Prostate gland (tissue), 2 donors: ENCODE results near the gene ROCK1. TPM values are rescaled to one million over a fixed set of nuclear protein-coding genes. Genes with fewer than 3 reads are reported as not detected.
A peak's percentile ranks its signal among the peaks of the same experiment; 100 is the strongest.

Experiments used
- DNase-seq: peaks from one replicate; pipeline ENCODE4 v3.0.0-alpha.2; 2019; ENCODE audit warnings: low spot score
- H3K27ac ChIP-seq, 2 donors: fragments of 200-600 bp; sonication (generic); 2 replicates each; pipeline ENCODE4 v1.5.1; 2017 to 2019
- H3K27me3 ChIP-seq: fragments of 200-600 bp; sonication (generic); replicated peaks from 2 replicates; pipeline ENCODE4 v1.5.1; 2019; ENCODE audit not compliant: insufficient read depth
- H3K36me3 ChIP-seq, 2 donors: fragments of 200-600 bp; sonication (generic); 1 replicate in 1 of 2; 2 replicates in 1 of 2; pipeline versions ENCODE4 v1.5.1 to v1.8.1; 2017 to 2019
- H3K4me1 ChIP-seq: fragments of 200-600 bp; sonication (generic); replicated peaks from 2 replicates; pipeline ENCODE4 v1.5.1; 2019
- H3K4me3 ChIP-seq, 2 donors: fragments of 200-600 bp; sonication (generic); 2 replicates each; pipeline ENCODE4 v1.5.1; 2017 to 2019
- H3K9me3 ChIP-seq: fragments of 200-600 bp; sonication (generic); 2 replicates; pipeline ENCODE4 v1.5.1; 2017
- CTCF ChIP-seq, 4 experiments: fragments of 200-600 bp in 2 of 4; fragments of 450-650 bp in 2 of 4; sonication (generic) in 2 of 4; IDR thresholded peaks; 1 replicate in 3 of 4; 2 replicates in 1 of 4; pipeline ENCODE4 v1.5.1; 2016 to 2019; ENCODE audit warnings: antibody characterized with exemption in 4 of 4, mild to moderate bottlenecking in 2 of 4, moderate library complexity in 2 of 4
- POLR2A ChIP-seq: fragments of 450-650 bp; IDR thresholded peaks from one replicate; pipeline ENCODE4 v1.6.1; 2016; ENCODE audit warnings: antibody characterized with exemption, mild to moderate bottlenecking
- POLR2AphosphoS5 ChIP-seq: sonication (generic); formaldehyde crosslinking; IDR thresholded peaks from one replicate; pipeline ENCODE4 v1.6.1; 2017; ENCODE audit warnings: antibody characterized with exemption
- WGBS: methylation state at CpG from one replicate; pipeline ENCODE4 v1.1.5; 2018; 5-methylcytosine and 5-hydroxymethylcytosine counted together
- intact Hi-C: fragments of 100-400 bp; cut with DNase I; formaldehyde crosslinking; loops from one replicate; pipeline ENCODE4 v1.14.2; 2022
- total RNA-seq, 2 donors: library from RNA; depleted of rRNA; stranded (reverse); fragments of >200 nt; gene quantifications; one replicate each; pipeline ENCODE4 v1.1.0, GENCODE V29; 2016

ROCK1 gene
- total RNA-seq, 2 donors from 2014 or later: 32.2 to 35.2 TPM

GRCh38 chr18:20988726-20989125 lies 122.9 kb downstream of the ROCK1 start:
- no peak overlapping the region for H3K27ac ChIP-seq
- H3K4me3 ChIP-seq: no peak overlapping the region
- no peaks in the 10 kb centered on the region for H3K9me3 ChIP-seq
- WGBS: 74% methylated on average over 3 of the region's 3 CpGs
- H3K27me3 ChIP-seq: no peaks in the 10 kb centered on the region
- no peak for DNase-seq
- intact Hi-C loops: no loop called here
- no peak for TF ChIP-seq CTCF (IDR thresholded peaks at IDR 0.05)
- no peak for TF ChIP-seq POLR2AphosphoS5
- TF ChIP-seq POLR2A: no peak
- no peaks in the 10 kb centered on the region for H3K4me1 ChIP-seq
- no peaks in the 10 kb centered on the region for H3K36me3 ChIP-seq

- WGBS: 94% methylated on average over 2 of the region's 2 CpGs
- no peaks in the 10 kb centered on the region for H3K4me1 ChIP-seq
- H3K27ac ChIP-seq: no peak overlapping the region
Measured at GRCh38 chr18:20975077-20975476, 136.5 kb downstream of the ROCK1 start.

GRCh38 chr18:20971886-20972267 lies 139.7 kb downstream of the ROCK1 start:
- no peak overlapping the region for H3K4me3 ChIP-seq
- TF ChIP-seq CTCF (IDR thresholded peaks at IDR 0.05) (peak in 2 of 4 experiments; percentile 25 to 27), POLR2A (no peak)
- H3K36me3 ChIP-seq: no peaks in the 10 kb centered on the region
- no peak for DNase-seq
- H3K27me3 ChIP-seq: no peaks in the 10 kb centered on the region
- H3K4me1 ChIP-seq: no peaks in the 10 kb centered on the region
- intact Hi-C loops: loop anchor here (10.0 kb wide), 1 partner anchor 143 kb away; the partner anchor contains the start of gene ROCK1
- H3K9me3 ChIP-seq: no peaks in the 10 kb centered on the region
- H3K27ac ChIP-seq: no peak overlapping the region

More at GRCh38 chr18:20975077-20975476, 136.5 kb downstream of the ROCK1 start:
- DNase-seq: no peak
- H3K27me3 ChIP-seq: no peaks in the 10 kb centered on the region
- H3K36me3 ChIP-seq: no peaks in the 10 kb centered on the region
- no peak for TF ChIP-seq POLR2A
- no peak for TF ChIP-seq POLR2AphosphoS5
- no peak for TF ChIP-seq CTCF (IDR thresholded peaks at IDR 0.05)
- no peaks in the 10 kb centered on the region for H3K9me3 ChIP-seq
- H3K4me3 ChIP-seq: no peak overlapping the region
- intact Hi-C loops: loop anchor here (10.0 kb wide), 1 partner anchor 140 kb away; the partner anchor contains the start of gene ROCK1

GRCh38 chr18:20966795-20967194 lies 144.8 kb downstream of the ROCK1 start:
- WGBS: 96% methylated on average over 2 of the region's 2 CpGs
- intact Hi-C loops: no loop called here
- no peak for DNase-seq
- Histone ChIP-seq H3K27me3 (no peaks in the 10 kb centered on the region), H3K27ac (no peak overlapping the region), H3K4me1 (no peaks in the 10 kb centered on the region), H3K36me3 (no peaks in the 10 kb centered on the region), H3K4me3 (no peak overlapping the region), H3K9me3 (no peaks in the 10 kb centered on the region)
- TF ChIP-seq POLR2AphosphoS5: no peak
- TF ChIP-seq POLR2A: no peak
- no peak for TF ChIP-seq CTCF (IDR thresholded peaks at IDR 0.05)

GRCh38 chr18:20963027-20963426 lies 148.6 kb downstream of the ROCK1 start:
- 95% methylated on average over 2 of the region's 2 CpGs for WGBS
- intact Hi-C loops: no loop called here
- no peak for TF ChIP-seq CTCF (IDR thresholded peaks at IDR 0.05)
- TF ChIP-seq POLR2AphosphoS5: no peak
- no peak for TF ChIP-seq POLR2A

More at GRCh38 chr18:20963027-20963426, 148.6 kb downstream of the ROCK1 start:
- no peak for DNase-seq
- Histone ChIP-seq H3K4me3 (no peak overlapping the region), H3K9me3 (no peaks in the 10 kb centered on the region), H3K27ac (no peak overlapping the region), H3K36me3 (no peaks in the 10 kb centered on the region), H3K4me1 (no peaks in the 10 kb centered on the region), H3K27me3 (no peaks in the 10 kb centered on the region)
